ENCODE results near the gene MSI2.

- no peak for TF ChIP-seq EP300 (IDR thresholded peaks at IDR 0.05)
- no peak for TF ChIP-seq CTCF (IDR thresholded peaks at IDR 0.05)
- TF ChIP-seq POLR2A (IDR thresholded peaks at IDR 0.05) = no peak
- no peak for TF ChIP-seq POLR2AphosphoS5 (IDR thresholded peaks at IDR 0.05)
Observed at GRCh38 chr17:57501016-57501415, 244.7 kb downstream of the MSI2 start.

Measured in suprapubic skin (tissue), 4 donors.